ENCODE measurements around the gene PDGFRA.
"Not testable (repeated sequence)": the region's sequence is repeated elsewhere in the genome, so short reads cannot be mapped to it uniquely, and the experiment has no call there.

The PDGFRA gene

DNA sequence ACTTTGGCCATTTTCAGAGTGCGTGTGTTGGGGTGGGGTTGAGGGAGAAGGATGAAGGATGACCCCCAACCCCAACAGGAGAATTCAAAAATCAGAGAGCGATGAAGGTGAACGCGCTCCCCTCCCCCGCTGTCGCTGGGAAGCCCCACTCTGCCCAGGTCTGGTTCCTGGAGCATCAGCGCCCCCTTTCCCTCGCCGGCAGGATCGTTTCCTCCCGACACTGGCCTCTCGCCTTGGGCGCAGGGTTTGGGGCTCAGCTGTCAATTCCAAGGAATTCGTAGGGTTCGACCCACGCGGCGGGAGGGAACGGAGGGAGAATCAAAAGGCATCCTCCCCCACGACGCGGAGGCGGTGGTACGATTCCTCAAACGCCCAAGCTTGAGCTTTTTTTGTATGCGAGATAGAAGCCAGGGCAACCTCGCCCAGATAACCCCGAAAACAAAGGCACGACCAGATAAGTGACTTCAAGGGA, 1.0 kb upstream of the PDGFRA start:
- DNase-seq = peak; percentile 91

GRCh38 chr4:54228546-54228945, 547 bp upstream of the PDGFRA start:
- DNase-seq = no peak

DNA sequence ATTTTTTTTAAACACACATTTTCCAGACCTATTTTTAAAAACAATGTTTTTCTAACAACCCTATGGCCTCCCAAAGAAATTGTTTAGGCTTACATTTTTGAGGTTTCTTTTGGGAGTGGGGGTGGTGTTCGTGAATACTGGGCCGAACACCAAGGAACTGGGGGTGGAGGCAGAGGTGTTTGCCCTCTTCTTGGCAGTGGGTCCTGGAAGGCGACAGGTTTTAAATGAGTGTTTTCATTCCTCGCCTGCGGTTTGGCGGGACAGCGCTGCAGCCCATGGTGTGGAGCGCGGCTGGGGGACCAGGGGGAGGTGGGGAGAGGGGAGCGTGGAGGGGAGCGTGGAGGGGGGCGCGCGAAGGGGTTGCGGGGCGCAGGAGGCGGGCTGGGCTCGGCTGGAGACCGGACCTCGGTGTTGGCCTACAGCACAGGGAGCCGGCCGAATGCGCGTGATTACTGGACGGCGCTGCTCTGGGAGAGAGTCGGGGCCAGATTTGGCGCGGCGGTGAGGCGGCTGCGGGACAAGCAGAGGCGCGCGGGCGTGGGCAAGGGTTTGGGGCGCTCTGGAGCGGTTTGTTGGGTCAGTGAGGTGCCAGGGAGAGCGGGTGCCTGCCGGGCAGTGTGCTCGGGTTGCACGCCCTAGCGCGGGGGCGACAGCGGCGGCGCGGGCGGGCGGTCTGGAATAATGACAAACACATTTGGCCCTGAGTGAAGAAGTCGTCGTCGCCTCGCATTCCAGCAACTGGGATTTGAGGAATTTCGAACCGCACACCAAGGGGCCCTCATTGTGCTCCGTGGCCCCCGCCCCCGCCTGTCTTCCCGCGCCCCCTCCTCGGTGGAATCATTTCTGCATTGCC, 764 bp downstream of the PDGFRA start:
- peak; percentile 34 for DNase-seq

- peak; percentile 65 for DNase-seq
Measured at GRCh38 chr4:54230484-54231418, 1.7 kb downstream of the PDGFRA start.

- DNase-seq = peak; percentile 58
Measured at GRCh38 chr4:54231419-54231767, 2.3 kb downstream of the PDGFRA start.

GRCh38 chr4:54231768-54232688, 2.9 kb downstream of the PDGFRA start:
- peak; percentile 55 for DNase-seq

- DNase-seq = peak; percentile 97
Measured at GRCh38 chr4:54233277-54233696, 4.2 kb downstream of the PDGFRA start.

DNA sequence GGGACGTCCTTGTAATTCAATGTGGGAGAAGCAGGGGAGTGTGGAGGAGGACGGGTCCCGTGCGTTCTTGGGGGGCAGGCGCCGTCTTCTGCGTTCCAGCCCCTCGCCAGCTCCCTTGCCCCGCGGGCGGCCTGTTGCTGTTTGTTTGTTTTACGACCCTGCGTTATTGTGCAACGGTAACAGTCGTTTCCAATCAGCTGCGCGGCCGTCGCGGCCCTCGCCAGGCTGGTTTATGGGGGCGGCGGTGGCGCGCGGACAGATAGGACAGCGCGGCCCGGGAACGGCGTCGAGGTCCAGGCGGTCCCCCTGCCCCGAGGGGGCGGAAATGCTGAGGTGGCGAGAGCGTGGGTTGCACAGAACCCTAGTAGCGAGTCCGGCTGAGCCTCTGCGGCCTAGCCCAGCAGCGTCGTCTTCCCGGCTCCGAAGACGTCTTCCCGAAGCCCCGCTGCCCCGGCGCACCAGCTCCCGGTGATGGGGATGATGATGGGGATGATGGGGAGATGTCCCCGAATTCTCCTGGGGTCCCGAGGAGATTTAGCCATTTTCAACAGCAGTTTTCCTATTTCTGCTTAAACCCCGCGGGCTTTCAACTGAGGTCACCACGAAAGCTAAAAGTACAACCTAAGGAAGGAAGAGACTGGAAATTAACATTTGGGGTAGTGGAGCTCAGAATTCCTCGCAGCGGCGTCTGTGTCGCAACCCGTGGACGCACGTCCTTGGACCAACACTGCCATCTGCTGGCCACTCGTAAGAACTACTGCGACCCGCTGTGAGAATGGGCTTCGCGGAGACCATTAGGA, 4.8 kb downstream of the PDGFRA start:
- DNase-seq = peak; percentile 90

DNA sequence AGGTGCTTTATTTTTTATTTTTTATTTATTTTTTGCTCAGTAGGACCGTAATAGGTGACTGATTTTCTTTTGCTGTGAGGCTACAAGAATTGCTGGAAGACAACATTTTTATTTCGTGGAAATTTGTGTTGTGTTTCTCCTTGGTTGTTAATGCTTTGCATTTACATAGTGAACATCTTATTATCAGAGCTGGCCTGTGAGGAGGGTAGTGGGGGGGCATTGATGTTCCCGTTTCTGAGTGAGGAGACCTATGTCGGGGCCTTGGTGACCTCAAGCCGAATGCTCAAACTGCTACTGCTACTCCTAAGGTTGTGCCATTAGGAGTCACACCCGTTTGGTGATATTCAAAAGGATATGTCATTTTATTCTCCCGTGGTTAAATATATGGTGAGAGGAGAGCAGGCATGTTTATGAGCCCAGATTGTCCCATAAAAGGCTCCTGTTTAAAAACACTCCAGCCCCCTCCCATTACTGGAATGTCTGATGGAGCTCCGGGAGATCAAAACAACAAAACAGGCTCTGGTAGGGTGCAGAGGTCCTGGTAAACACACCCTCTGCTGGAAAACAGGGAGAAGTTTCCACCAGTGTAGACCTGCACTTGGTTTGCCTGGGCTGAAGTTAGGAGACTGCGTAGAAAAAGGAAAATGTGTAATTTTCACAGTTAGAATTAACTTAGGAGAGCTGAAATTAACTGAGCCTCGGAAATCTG, 5.6 kb downstream of the PDGFRA start:
- no peak for DNase-seq

DNA sequence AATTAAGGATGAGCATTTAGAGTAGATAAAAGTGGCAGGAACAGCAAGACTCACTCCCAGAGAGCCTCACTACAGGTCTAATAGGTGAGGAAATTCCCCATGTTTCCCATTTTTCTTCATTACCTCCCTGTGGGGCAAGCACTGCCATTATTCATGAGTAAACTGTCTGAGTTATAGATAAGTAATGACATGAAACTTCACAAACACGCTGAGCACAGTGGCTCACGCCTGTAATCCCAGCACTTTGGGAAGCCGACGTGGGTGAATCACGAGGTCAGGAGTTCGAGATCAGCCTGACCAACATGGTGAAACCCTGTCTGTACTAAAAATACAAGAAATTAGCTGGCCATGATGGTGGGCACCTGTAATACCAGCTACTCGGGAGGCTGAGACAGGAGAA, 7.2 kb downstream of the PDGFRA start:
- not testable (repeated sequence) for DNase-seq

DNA sequence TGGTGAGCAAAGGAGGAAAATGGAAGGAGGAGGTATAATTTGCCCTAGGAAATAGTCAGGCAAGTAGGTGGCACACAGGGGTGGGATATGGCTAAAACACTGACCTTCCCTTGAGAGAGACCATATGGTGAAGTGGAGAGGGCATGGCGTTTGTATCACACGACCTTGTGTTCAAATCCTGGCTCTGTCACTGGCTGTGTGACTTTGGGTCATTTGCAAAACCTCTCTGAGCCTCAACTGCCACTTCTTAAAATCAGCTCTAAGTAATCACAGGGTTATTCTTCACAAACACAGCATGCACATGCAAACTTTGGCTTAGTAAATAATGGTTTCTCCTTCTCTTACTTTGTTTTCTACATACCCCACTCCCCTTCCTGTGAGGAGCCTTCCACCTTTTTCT, 8.7 kb downstream of the PDGFRA start:
- no peak for DNase-seq

GRCh38 chr4:54238389-54238788, 9.3 kb downstream of the PDGFRA start:
- DNase-seq = no peak

DNA sequence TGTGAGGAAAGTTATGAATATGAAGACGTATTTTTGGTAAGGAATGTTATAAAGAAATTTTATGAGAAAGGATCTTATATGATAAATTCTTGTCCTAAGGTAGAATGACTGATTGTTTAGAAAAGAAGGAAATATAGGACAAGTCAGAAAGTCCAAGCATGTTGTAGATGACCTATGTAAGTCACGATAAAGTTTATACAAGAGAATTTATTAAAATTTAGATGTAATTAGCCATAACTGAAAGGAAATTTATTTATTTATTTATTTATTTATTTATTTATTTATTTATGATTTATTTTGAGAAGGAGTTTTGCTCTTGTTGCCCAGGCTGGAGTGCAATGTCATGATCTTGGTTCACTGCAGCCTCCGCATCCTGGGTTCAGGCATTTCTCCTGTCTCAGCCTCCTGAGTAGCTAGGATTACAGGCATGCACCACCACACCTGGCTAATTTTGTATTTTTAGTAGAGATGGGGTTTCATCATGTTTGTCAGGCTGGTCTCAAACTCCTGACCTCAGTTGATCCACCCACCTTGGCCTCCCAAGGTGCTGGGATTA, 12.3 kb downstream of the PDGFRA start:
- not testable (repeated sequence) for DNase-seq

GRCh38 chr4:54243541-54243940, 14.4 kb downstream of the PDGFRA start:
- DNase-seq = not testable (repeated sequence)

GRCh38 chr4:54252312-54252711, 23.2 kb downstream of the PDGFRA start:
- DNase-seq = not testable (repeated sequence)

GRCh38 chr4:54254116-54254914, 25.2 kb downstream of the PDGFRA start:
- DNase-seq = no peak

DNA sequence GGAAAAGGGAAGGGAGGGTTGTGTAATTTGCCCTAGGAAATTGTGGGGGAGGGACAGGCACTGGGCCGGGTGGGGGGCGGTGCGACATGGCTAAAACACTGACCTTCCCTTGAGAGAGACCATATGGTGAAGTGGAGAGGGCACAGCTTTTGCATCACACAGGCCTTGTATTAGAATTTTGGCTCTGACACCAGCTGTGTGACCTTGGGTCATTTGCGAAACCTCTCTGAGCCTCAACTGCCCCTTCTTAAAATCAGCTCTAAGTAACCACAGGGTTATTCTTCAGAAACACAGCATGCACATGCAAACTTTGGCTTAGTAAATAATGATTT, 25.8 kb downstream of the PDGFRA start:
- DNase-seq = no peak

DNA sequence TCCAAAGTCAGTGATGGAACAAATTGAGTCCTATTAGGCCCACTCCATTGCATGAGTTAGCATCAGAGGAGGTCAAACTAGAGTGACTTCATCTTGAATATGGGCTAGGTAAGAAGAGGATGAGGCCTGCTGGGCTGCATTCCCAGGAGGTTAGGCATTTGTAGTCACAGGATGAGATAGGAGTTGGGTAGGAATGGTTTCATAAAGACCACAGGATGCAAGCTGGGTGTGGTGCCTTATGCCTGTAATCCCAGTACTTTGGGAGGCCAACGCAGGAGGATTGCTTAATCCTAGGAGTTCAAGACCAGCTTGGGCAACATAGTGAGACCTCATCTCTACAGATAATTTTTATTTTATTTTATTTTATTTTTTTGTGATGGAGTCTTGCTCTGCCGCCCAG, 26.8 kb downstream of the PDGFRA start:
- DNase-seq = no peak

- DNase-seq = no peak
Measured at GRCh38 chr4:54256491-54257486, 27.7 kb downstream of the PDGFRA start.

Measured in retina (tissue), 1 donor.